ENCODE data around the gene ALCAM.
"Not testable (repeated sequence)": the region's sequence is repeated elsewhere in the genome, so short reads cannot be mapped to it uniquely, and the experiment has no call there.

ALCAM gene

DNA sequence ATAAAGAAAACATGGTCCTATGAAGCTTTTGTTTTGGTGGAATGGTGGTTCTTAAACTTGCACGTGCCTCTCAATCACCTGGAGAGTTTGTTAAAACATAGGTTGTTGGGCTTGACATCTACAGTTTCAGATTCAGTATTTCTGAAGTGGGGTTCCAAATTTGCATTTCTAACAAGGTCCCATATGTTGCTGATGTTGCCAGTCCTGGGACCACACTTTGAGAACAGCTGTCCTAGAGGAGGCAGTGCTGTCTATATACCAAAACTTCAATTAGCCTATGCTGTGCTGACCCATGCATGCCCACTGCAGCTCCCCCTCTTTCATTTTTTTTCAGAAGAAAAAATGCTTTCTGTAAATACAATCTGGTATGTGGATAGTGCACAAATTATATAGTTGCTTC, 31.3 kb downstream of the ALCAM start:
- FAIRE-seq (no peak), DNase-seq (ENCODE audit: insufficient read length) (no peak)
- TF ChIP-seq TAF1 (IDR thresholded peaks at IDR 0.05; ENCODE audit: borderline replicate concordance, low read depth, low read length) (no peak), POLR2A (IDR thresholded peaks at IDR 0.05; ENCODE audit: low read depth, low read length) (no peak), POLR2AphosphoS5 (IDR thresholded peaks at IDR 0.05; ENCODE audit: low read depth, low read length) (no peak)

- TF ChIP-seq TAF1 (IDR thresholded peaks at IDR 0.05; ENCODE audit: borderline replicate concordance, low read depth, low read length) (no peak), POLR2A (IDR thresholded peaks at IDR 0.05; ENCODE audit: low read depth, low read length) (no peak), POLR2AphosphoS5 (IDR thresholded peaks at IDR 0.05; ENCODE audit: low read depth, low read length) (no peak)
- FAIRE-seq: no peak
- DNase-seq (ENCODE audit: insufficient read length): no peak
These were observed 31.7 kb downstream of the ALCAM start for GRCh38 chr3:105398437-105398836.

GRCh38 chr3:105399062-105399461, 32.4 kb downstream of the ALCAM start:
- FAIRE-seq: no peak
- TF ChIP-seq TAF1 (IDR thresholded peaks at IDR 0.05; ENCODE audit: borderline replicate concordance, low read depth, low read length) (no peak), POLR2AphosphoS5 (IDR thresholded peaks at IDR 0.05; ENCODE audit: low read depth, low read length) (no peak), POLR2A (IDR thresholded peaks at IDR 0.05; ENCODE audit: low read depth, low read length) (no peak)
- no peak for DNase-seq (ENCODE audit: insufficient read length)

DNA sequence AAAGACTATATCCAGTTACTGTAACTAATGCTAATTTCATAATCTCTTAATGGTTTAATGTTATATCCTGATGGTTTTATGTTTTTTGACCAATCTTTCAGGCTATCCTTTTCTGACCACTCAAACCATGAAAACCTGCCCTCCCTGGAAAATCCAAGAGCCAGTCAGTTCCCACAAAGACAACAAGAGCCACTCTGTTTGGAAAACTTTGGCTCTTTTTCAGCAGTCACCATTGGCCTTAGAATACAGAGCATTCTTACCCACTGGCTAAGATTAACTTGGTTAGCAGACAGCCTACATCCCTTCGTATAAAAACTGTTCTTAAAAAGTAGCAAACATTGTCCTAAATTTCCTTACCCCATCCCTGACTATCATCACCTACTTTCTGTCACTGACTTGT, 32.9 kb downstream of the ALCAM start:
- TF ChIP-seq TAF1 (IDR thresholded peaks at IDR 0.05; ENCODE audit: borderline replicate concordance, low read depth, low read length): no peak
- TF ChIP-seq POLR2A (IDR thresholded peaks at IDR 0.05; ENCODE audit: low read depth, low read length): no peak
- no peak for TF ChIP-seq POLR2AphosphoS5 (IDR thresholded peaks at IDR 0.05; ENCODE audit: low read depth, low read length)
- FAIRE-seq: no peak
- no peak for DNase-seq (ENCODE audit: insufficient read length)

GRCh38 chr3:105401254-105401653, 34.5 kb downstream of the ALCAM start:
- DNase-seq (ENCODE audit: insufficient read length) (no peak), FAIRE-seq (no peak)
- TF ChIP-seq POLR2AphosphoS5 (IDR thresholded peaks at IDR 0.05; ENCODE audit: low read depth, low read length) (no peak), POLR2A (IDR thresholded peaks at IDR 0.05; ENCODE audit: low read depth, low read length) (no peak), TAF1 (IDR thresholded peaks at IDR 0.05; ENCODE audit: borderline replicate concordance, low read depth, low read length) (no peak)

DNA sequence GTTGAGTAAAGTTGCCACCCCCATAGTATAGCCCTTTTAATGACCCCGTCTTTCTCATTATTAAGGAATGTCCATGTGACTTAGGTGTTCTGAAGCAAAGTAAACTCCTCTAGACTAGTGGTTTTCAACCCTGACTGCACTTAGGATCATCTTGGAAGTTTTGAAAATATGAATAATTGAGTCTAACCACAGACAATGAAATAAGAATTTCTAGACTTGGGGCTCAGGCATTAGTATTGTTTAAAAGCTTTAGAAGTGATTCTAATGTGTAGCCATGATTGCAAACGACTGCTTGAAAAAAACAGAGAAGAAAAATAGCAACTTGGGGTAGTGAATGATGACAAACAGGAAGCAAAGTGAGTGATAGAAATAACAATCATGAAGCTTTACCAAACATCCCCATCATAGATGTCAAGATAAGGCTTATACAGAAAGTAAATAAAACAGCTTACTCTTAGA, 35.0 kb downstream of the ALCAM start:
- FAIRE-seq (no peak), DNase-seq (ENCODE audit: insufficient read length) (no peak)
- TF ChIP-seq POLR2AphosphoS5 (IDR thresholded peaks at IDR 0.05; ENCODE audit: low read depth, low read length) (no peak), POLR2A (IDR thresholded peaks at IDR 0.05; ENCODE audit: low read depth, low read length) (no peak), TAF1 (IDR thresholded peaks at IDR 0.05; ENCODE audit: borderline replicate concordance, low read depth, low read length) (no peak)

GRCh38 chr3:105402287-105402801, 35.6 kb downstream of the ALCAM start:
- FAIRE-seq (no peak), DNase-seq (ENCODE audit: insufficient read length) (no peak)
- TF ChIP-seq POLR2AphosphoS5 (IDR thresholded peaks at IDR 0.05; ENCODE audit: low read depth, low read length): no peak
- TF ChIP-seq POLR2A (IDR thresholded peaks at IDR 0.05; ENCODE audit: low read depth, low read length): no peak
- no peak for TF ChIP-seq TAF1 (IDR thresholded peaks at IDR 0.05; ENCODE audit: borderline replicate concordance, low read depth, low read length)

DNA sequence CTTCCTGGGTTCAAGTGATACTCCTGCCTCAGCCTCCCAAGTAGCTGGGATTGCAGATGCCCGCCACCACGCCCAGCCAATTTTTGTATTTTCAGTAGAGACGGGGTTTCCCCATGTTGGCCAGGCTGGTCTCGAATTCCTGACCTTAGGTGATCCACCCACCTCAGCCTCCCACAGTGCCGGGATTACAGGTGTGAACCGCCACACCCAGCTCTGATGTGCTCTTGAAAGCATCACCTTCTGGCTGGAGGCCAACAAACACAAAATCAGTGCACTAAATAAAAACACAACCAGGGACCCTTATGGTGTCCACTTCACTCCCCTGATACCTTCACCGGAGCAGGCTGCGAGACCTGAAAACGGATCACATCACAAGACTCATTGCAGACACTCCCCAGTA, 36.3 kb downstream of the ALCAM start:
- DNase-seq (ENCODE audit: insufficient read length); FAIRE-seq: not testable (repeated sequence)

DNA sequence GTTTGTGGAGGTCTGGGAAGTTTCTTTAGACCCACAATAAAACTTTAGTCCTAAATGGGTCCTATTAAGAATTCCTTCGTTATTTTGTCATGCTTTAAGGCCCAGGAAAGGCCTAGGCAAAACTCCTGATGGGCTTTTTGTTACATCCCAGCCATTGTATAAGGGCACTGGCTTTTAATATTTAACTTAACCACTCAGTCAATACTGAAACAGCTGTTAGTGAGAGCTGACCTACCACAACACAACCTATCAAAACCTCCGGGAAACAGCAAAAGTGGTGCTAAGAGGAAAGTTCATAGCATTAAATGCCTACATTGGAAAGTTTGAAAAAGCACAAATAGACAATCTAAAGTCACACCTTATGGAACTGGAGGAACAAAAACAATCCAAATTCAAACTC, 39.6 kb downstream of the ALCAM start:
- DNase-seq (ENCODE audit: insufficient read length): no peak
- FAIRE-seq: no peak
- no peak for TF ChIP-seq TAF1 (IDR thresholded peaks at IDR 0.05; ENCODE audit: borderline replicate concordance, low read depth, low read length)
- no peak for TF ChIP-seq POLR2A (IDR thresholded peaks at IDR 0.05; ENCODE audit: low read depth, low read length)
- no peak for TF ChIP-seq POLR2AphosphoS5 (IDR thresholded peaks at IDR 0.05; ENCODE audit: low read depth, low read length)

DNA sequence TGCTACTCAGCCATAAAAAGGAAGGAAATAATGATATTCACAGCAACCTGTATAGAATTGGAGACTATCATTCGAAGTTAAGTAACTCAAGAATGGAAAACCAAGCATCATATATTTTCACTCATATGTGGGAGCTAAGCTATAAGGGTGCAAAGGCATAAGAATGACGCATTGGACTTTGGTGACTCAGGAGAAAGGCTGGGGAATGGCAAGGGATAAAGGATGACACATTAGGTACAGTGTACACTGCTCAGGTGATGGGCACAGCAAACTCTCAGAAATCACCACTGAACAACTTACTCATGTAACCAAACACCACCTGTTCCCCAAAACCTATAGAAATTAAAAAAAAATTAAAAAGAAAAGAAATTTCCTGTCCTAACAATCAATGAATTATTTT, 42.7 kb downstream of the ALCAM start:
- FAIRE-seq: no peak
- DNase-seq (ENCODE audit: insufficient read length): no peak
- no peak for TF ChIP-seq TAF1 (IDR thresholded peaks at IDR 0.05; ENCODE audit: borderline replicate concordance, low read depth, low read length)
- TF ChIP-seq POLR2A (IDR thresholded peaks at IDR 0.05; ENCODE audit: low read depth, low read length): no peak
- TF ChIP-seq POLR2AphosphoS5 (IDR thresholded peaks at IDR 0.05; ENCODE audit: low read depth, low read length): no peak

GRCh38 chr3:105413343-105413887, 46.7 kb downstream of the ALCAM start:
- DNase-seq (ENCODE audit: insufficient read length) (no peak), FAIRE-seq (no peak)
- no peak for TF ChIP-seq TAF1 (IDR thresholded peaks at IDR 0.05; ENCODE audit: borderline replicate concordance, low read depth, low read length)
- TF ChIP-seq POLR2AphosphoS5 (IDR thresholded peaks at IDR 0.05; ENCODE audit: low read depth, low read length): no peak
- TF ChIP-seq POLR2A (IDR thresholded peaks at IDR 0.05; ENCODE audit: low read depth, low read length): no peak

DNA sequence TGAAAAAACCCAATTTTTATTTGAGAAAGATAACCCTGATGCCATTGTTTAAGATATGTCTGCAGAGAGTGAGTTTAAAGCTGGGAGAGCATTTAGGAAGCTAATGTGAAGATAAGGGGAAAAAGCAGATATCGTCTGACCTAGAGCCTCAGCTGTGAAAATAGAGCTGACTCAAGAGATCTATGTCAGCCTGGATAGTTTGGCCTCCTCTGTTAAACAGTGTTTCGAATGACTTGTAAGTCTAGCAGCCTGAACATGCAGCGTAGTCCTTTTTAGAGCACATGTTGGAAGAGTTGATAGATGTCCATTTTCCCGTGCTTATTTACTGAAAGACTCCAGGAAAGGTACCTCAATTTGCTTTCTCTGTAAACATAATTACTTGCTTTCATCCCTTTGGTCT, 48.1 kb downstream of the ALCAM start:
- no peak for DNase-seq (ENCODE audit: insufficient read length)
- no peak for FAIRE-seq
- TF ChIP-seq TAF1 (IDR thresholded peaks at IDR 0.05; ENCODE audit: borderline replicate concordance, low read depth, low read length): no peak
- TF ChIP-seq POLR2AphosphoS5 (IDR thresholded peaks at IDR 0.05; ENCODE audit: low read depth, low read length): no peak
- no peak for TF ChIP-seq POLR2A (IDR thresholded peaks at IDR 0.05; ENCODE audit: low read depth, low read length)

GRCh38 chr3:105415951-105416350, 49.2 kb downstream of the ALCAM start:
- no peak for DNase-seq (ENCODE audit: insufficient read length)
- no peak for FAIRE-seq
- no peak for TF ChIP-seq POLR2AphosphoS5 (IDR thresholded peaks at IDR 0.05; ENCODE audit: low read depth, low read length)
- no peak for TF ChIP-seq POLR2A (IDR thresholded peaks at IDR 0.05; ENCODE audit: low read depth, low read length)
- TF ChIP-seq TAF1 (IDR thresholded peaks at IDR 0.05; ENCODE audit: borderline replicate concordance, low read depth, low read length): no peak

Measured in GM12892 (cell line).